Choroid plexus epithelial cell (primary cell): Measurements from ENCODE around the gene ALLC.

Experiments
- DNase-seq: peaks from one replicate; pipeline ENCODE4 v3.0.0-alpha.2; 2010; ENCODE audit warnings: low read depth
- H3K4me3 ChIP-seq: 2 replicates; pipeline ENCODE4 v1.5.1; 2011; ENCODE audit warnings: low read depth, mild to moderate bottlenecking, control low read depth, low read length, moderate library complexity
- TF ChIP-seq, protein P1 (sequence below): conservative IDR thresholded peaks from 2 replicates; pipeline ENCODE4 v1.5.1; 2011; ENCODE audit warnings: low read depth, mild to moderate bottlenecking, control low read depth, inconsistent platforms, low read length, moderate library complexity

ALLC gene

DNA sequence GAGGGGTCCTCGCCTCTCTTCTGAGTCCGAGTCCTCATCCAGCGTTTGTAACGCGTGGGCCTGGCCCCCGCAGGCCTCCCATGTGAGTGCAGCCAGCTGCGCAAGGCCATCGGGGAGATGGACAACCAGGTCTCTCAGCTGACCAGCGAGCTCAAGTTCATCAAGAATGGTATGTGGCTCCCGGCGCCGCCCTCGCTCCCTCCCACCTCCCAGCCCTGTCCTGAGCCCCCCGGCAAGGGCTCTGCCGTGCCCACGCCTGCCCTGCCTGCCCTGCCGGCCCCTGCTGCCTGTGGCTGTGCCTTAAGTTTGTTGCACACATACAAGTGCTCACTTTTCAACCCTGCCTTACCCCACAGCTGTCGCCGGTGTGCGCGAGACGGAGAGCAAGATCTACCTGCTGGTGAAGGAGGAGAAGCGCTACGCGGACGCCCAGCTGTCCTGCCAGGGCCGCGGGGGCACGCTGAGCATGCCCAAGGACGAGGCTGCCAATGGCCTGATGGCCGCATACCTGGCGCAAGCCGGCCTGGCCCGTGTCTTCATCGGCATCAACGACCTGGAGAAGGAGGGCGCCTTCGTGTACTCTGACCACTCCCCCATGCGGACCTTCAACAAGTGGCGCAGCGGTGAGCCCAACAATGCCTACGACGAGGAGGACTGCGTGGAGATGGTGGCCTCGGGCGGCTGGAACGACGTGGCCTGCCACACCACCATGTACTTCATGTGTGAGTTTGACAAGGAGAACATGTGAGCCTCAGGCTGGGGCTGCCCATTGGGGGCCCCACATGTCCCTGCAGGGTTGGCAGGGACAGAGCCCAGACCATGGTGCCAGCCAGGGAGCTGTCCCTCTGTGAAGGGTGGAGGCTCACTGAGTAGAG lies 14.4 kb upstream of the ALLC start:
- no peak overlapping the region for H3K4me3 ChIP-seq
- TF ChIP-seq, protein P1, sequence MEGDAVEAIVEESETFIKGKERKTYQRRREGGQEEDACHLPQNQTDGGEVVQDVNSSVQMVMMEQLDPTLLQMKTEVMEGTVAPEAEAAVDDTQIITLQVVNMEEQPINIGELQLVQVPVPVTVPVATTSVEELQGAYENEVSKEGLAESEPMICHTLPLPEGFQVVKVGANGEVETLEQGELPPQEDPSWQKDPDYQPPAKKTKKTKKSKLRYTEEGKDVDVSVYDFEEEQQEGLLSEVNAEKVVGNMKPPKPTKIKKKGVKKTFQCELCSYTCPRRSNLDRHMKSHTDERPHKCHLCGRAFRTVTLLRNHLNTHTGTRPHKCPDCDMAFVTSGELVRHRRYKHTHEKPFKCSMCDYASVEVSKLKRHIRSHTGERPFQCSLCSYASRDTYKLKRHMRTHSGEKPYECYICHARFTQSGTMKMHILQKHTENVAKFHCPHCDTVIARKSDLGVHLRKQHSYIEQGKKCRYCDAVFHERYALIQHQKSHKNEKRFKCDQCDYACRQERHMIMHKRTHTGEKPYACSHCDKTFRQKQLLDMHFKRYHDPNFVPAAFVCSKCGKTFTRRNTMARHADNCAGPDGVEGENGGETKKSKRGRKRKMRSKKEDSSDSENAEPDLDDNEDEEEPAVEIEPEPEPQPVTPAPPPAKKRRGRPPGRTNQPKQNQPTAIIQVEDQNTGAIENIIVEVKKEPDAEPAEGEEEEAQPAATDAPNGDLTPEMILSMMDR, result no peak
- no peak for DNase-seq

DNA sequence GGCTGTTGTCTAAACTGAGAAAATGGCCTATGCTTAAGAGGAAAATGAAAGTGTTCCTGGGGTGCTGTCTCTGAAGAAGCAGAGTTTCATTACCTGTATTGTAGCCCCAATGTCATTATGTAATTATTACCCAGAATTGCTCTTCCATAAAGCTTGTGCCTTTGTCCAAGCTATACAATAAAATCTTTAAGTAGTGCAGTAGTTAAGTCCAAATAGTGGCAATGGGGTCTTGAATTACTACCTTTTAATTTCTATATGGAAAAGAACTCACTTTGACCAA lies 13.8 kb upstream of the ALLC start:
- DNase-seq, result no peak
- no peak overlapping the region for H3K4me3 ChIP-seq
- TF ChIP-seq, protein P1, result no peak

DNA sequence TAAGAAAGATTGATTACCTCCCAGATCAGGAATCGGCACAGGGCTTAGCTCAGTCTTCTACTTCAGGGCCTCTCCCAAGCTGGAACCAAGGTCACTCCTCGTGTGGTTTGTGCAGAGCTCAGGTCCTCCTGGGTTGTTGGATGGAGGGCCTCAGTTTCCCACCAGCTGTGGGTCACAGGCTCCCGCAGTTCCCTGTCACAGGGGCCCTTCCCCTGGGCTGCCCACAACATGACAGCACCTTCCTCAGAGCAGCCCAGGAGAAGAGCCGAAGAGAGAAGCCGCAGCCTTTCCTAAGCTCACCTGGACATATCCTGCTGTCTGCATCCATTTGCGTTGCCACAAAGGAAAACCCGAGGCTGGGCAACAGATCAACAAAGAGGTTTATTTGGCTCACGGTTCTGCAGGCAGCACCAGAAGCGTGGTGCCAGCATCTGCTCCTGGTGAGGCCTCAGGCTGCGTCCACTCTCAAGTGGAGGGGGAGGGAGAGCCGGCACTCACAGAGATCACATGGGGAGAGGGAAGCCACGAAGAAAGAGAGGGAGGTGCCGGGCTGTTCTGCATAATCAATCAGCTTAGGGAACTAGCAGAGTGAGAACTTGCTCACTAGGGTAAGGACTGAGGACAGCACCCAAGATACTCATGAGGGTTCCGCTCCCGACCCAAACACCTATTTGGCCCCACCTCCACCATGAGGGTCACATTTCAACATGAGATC lies 13.0 kb upstream of the ALLC start:
- H3K4me3 ChIP-seq, result no peak overlapping the region
- DNase-seq, result no peak
- TF ChIP-seq, protein P1, result no peak

DNA sequence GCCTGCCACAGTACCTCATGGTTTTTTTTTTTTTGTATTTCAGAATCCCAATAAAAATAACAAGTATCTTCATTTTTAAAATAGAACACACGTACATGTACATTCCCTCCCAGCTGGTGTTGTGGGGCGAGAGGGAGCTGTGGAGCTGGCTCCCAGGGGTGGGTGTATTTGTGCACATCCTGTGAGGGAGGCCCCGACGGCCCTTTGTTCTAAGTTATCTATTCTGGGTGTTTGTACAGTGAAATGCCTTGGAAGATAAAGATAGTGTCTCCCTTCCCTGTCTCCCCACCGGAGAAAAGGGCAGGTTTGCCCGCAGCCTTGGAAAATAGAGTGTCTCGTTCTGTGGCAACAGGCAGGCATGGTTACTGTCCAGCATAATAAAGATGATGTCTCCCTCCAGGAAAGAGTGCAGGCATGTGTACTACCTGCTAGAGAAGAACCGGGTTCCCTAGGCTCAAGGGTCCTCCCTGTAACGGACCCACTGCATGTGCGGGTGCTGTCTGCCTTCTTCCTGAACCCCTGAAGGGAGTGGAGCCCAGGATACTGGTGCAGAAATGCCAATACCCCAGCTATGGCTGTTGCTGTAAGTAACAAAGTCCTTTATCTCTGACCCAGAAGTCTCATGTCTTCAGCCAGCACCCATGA lies 12.1 kb upstream of the ALLC start:
- TF ChIP-seq, protein P1, result no peak
- no peak for DNase-seq

DNA sequence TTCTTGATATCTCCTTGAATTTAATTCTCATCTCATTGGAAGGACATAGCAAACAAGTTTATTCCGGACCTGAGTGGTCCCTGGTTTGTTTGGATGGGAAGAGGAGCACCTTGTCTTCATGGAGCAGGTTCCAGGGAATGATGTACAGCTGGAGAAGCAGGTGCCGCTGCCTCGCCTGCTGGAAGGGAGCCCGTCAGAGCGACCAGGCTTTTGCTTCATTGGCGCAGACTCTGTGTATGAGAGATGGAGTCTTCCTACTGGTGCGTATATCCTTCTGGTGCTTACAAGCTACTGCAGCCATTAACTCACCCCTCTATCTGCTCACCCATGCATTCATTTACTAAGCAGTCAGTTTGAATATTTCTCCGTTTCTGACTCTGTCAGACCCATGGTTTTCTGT lies 11.6 kb upstream of the ALLC start:
- TF ChIP-seq, protein P1, result no peak
- no peak for DNase-seq
- H3K4me3 ChIP-seq, result no peak overlapping the region

More for the DNA sequence above, 12.1 kb upstream of the ALLC start:
- no peak overlapping the region for H3K4me3 ChIP-seq

DNA sequence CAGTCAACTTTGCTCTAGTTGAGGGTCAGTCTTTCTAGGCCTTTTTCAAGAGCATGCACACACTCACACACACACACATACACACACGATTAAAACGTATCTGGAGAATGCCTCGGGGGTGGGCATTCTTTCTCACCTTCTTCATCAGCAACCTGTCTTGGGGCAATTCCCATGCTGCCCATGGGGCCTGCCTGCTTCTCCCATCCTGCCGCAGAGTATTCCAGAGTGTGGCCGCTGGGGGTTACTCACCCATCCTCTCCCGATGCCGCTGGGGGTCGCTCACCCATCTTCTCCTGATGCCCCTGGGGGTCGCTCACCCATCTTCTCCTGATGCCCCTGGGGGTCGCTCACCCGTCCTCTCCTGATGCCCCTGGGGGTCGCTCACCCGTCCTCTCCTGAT lies 10.8 kb upstream of the ALLC start:
- H3K4me3 ChIP-seq, result no peak overlapping the region
- TF ChIP-seq, protein P1, result no peak
- no peak for DNase-seq
